ENCODE measurements around the gene SORL1-AS1.

The SORL1-AS1 gene

DNA sequence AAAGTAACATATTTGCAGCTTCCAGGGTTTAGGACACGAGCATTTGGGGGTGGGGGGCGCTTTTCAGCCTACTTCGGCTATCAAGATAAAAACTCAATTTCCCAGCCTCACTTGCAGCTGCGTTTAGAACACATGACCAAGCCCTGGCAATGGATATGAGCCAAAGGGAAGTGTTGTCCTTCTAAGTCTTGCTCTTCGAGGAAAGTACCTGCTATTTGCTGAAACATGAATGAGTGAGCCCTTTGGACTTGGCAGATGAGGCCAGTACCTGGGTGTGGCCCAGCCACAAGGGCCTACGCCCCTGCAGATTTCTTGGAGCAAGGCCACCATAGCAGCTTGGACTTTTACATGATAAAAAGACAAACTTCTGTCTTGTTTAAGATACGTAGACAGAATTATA, 60.9 kb downstream of the SORL1-AS1 start:
- DNase-seq (ENCODE audit: low spot score), result no peak

DNA sequence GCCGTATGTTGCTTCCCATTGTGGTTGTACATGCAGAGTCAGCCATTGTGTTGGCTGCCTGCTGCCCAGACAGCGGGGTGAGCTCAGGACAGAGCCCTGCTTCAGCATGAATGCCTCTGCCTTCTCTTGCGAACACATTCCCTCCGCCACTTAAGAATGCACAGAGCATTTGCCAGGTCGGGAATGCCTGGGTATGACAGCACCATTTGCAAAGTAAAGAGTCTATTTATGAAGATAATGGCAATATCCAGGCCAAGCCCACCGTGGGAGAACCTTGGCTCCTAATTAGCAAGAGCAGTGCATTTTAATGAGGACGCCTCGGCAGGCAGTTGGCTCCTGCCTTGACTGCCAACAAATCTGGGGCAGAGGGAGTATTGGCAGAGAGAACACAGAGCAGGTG, 63.1 kb downstream of the SORL1-AS1 start:
- DNase-seq (ENCODE audit: low spot score), result peak; percentile 83
